Osteocyte (in vitro differentiated cells): ENCODE results near the gene LRRC1. TPM values are rescaled to one million over a fixed set of nuclear protein-coding genes. Genes with fewer than 3 reads are reported as not detected.

Source experiments
- DNase-seq: peaks from one replicate; pipeline ENCODE4 v3.0.0; 2021; ENCODE audit warnings: mixed read lengths; ENCODE audit not compliant: unreplicated experiment; ENCODE audit errors: extremely low spot score
- H3K27ac Mint-ChIP-seq: one replicate; pipeline ENCODE4 v1.8.0; 2021; ENCODE audit warnings: mild to moderate bottlenecking, mixed read lengths; ENCODE audit not compliant: unreplicated experiment
- H3K27me3 Mint-ChIP-seq: one replicate; pipeline ENCODE4 v1.8.0; 2021; ENCODE audit warnings: mixed read lengths; ENCODE audit not compliant: unreplicated experiment
- H3K36me3 Mint-ChIP-seq: one replicate; pipeline ENCODE4 v1.8.0; 2021; ENCODE audit warnings: mixed read lengths; ENCODE audit not compliant: unreplicated experiment
- H3K4me1 Mint-ChIP-seq: one replicate; pipeline ENCODE4 v1.8.0; 2021; ENCODE audit warnings: mixed read lengths; ENCODE audit not compliant: unreplicated experiment
- H3K4me3 Mint-ChIP-seq: one replicate; pipeline ENCODE4 v1.8.0; 2021; ENCODE audit warnings: mild to moderate bottlenecking, moderate library complexity, mixed read lengths; ENCODE audit not compliant: unreplicated experiment
- H3K9me3 Mint-ChIP-seq: one replicate; pipeline ENCODE4 v1.8.0; 2021; ENCODE audit warnings: mixed read lengths; ENCODE audit not compliant: unreplicated experiment
- CTCF ChIP-seq: fragments of 200-600 bp; sonication (generic); IDR thresholded peaks from 2 replicates; pipeline ENCODE4 v1.5.0; 2021; ENCODE audit warnings: antibody characterized with exemption, mild to moderate bottlenecking, moderate library complexity
- total RNA-seq: library from RNA; stranded (reverse); gene quantifications from 2 replicates; pipeline ENCODE4 v1.2.1, GENCODE V29; 2021

Gene LRRC1
- total RNA-seq, 1 donor from 2014 or later, result 7.4 TPM

GRCh38 chr6:53847796-53848314 lies 53.0 kb downstream of the LRRC1 start:
- no peak for DNase-seq
- H3K9me3 Mint-ChIP-seq, result no peaks in the 10 kb centered on the region
- H3K4me1 Mint-ChIP-seq, result peaks cover 3% of the 10 kb centered on the region
- H3K27ac Mint-ChIP-seq, result no peak overlapping the region
- no peaks in the 10 kb centered on the region for H3K36me3 Mint-ChIP-seq
- no peak overlapping the region for H3K4me3 Mint-ChIP-seq
- no peaks in the 10 kb centered on the region for H3K27me3 Mint-ChIP-seq
- TF ChIP-seq CTCF, result no peak

- no peaks in the 10 kb centered on the region for H3K4me1 Mint-ChIP-seq
- no peak for DNase-seq
- H3K36me3 Mint-ChIP-seq, result no peaks in the 10 kb centered on the region
- H3K27ac Mint-ChIP-seq, result no peak overlapping the region
- H3K9me3 Mint-ChIP-seq, result no peaks in the 10 kb centered on the region
- H3K27me3 Mint-ChIP-seq, result no peaks in the 10 kb centered on the region
- TF ChIP-seq CTCF, result no peak
- H3K4me3 Mint-ChIP-seq, result no peak overlapping the region
These were observed 55.7 kb downstream of the LRRC1 start for GRCh38 chr6:53850527-53850926.

- Mint-ChIP-seq H3K4me3 (no peak overlapping the region), H3K27me3 (no peaks in the 10 kb centered on the region), H3K9me3 (no peaks in the 10 kb centered on the region), H3K4me1 (no peaks in the 10 kb centered on the region), H3K27ac (no peak overlapping the region), H3K36me3 (no peaks in the 10 kb centered on the region)
- no peak for DNase-seq
- TF ChIP-seq CTCF, result no peak
These were observed 56.8 kb downstream of the LRRC1 start for GRCh38 chr6:53851561-53851960.

- no peak for DNase-seq
- H3K9me3 Mint-ChIP-seq, result no peaks in the 10 kb centered on the region
- H3K4me3 Mint-ChIP-seq, result no peak overlapping the region
- no peak for TF ChIP-seq CTCF
- H3K27ac Mint-ChIP-seq, result no peak overlapping the region
- H3K4me1 Mint-ChIP-seq, result no peaks in the 10 kb centered on the region
- no peaks in the 10 kb centered on the region for H3K27me3 Mint-ChIP-seq
- H3K36me3 Mint-ChIP-seq, result no peaks in the 10 kb centered on the region
These were observed 58.0 kb downstream of the LRRC1 start for GRCh38 chr6:53852805-53853204.

- no peaks in the 10 kb centered on the region for H3K36me3 Mint-ChIP-seq
- H3K4me1 Mint-ChIP-seq, result no peaks in the 10 kb centered on the region
- H3K27me3 Mint-ChIP-seq, result no peaks in the 10 kb centered on the region
- no peak for TF ChIP-seq CTCF
- no peak for DNase-seq
- no peak overlapping the region for H3K4me3 Mint-ChIP-seq
- no peaks in the 10 kb centered on the region for H3K9me3 Mint-ChIP-seq
- H3K27ac Mint-ChIP-seq, result no peak overlapping the region
These were observed 60.2 kb downstream of the LRRC1 start for GRCh38 chr6:53854843-53855567.
